ENCODE data around the gene CWC22.
"Not testable (repeated sequence)": the region's sequence is repeated elsewhere in the genome, so short reads cannot be mapped to it uniquely, and the experiment has no call there.

Gene CWC22

DNA sequence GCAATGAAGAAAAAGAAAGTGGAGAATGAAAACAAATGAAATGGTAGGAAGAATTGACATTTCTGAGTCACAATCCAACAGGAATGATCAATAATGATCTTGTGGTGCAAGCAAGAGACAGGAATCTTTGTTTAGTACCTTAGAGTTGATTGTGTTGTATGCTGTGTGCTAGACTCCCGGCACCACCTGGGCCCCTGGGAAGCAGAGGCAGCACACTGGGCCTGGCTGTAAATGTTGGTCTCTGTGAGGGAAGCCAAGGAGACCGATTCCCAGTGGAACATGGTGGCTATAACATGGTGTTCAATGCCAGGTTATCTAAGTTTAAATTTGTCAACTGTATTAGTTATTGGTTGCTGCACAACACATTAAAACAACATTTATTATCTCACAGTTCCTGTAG is 9.8 kb upstream of the CWC22 start:
- TF ChIP-seq, protein P1, sequence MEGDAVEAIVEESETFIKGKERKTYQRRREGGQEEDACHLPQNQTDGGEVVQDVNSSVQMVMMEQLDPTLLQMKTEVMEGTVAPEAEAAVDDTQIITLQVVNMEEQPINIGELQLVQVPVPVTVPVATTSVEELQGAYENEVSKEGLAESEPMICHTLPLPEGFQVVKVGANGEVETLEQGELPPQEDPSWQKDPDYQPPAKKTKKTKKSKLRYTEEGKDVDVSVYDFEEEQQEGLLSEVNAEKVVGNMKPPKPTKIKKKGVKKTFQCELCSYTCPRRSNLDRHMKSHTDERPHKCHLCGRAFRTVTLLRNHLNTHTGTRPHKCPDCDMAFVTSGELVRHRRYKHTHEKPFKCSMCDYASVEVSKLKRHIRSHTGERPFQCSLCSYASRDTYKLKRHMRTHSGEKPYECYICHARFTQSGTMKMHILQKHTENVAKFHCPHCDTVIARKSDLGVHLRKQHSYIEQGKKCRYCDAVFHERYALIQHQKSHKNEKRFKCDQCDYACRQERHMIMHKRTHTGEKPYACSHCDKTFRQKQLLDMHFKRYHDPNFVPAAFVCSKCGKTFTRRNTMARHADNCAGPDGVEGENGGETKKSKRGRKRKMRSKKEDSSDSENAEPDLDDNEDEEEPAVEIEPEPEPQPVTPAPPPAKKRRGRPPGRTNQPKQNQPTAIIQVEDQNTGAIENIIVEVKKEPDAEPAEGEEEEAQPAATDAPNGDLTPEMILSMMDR (IDR thresholded peaks at IDR 0.05; ENCODE audit: insufficient read depth, low read depth, low read length, missing control alignments), result no peak
- no peak overlapping the region for H3K4me3 ChIP-seq (ENCODE audit: low read depth, low read length)
- no peak for DNase-seq (ENCODE audit: low read depth)

DNA sequence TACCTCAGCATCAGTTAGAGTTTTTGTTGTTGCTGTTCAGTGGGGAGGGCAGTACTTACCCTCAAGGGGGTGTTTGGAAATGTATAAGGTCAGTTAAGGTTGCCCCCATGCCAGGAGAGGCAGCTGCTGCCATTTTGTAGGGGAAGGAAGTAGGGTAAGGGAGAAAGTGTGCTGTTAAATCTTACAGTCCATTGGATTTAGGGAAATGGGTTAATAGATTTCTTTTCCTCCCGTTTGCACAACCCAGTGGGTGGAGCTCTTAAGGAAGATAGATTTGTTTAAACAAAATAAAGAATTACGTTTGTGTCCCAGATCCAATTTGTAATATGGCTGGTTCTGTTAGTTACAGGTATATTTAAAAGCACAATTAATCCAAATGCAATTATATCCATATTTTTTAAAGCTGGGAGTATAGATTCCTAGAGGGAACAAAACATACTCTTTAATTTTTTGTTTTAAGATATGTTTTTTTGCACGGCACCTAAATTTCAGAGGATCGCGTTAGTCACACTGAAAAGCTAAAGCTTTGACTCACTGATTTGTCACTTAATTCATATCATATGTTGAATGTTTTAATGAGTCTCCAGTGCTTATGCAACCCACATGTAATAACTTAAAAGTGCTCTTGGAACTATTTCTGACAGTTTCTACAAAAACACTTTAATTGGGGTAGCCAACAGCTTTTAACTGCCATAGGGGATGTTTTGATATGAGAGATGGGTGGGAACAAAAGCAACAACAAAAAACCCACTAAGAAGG is 9.0 kb upstream of the CWC22 start:
- no peak for DNase-seq (ENCODE audit: low read depth)

DNA sequence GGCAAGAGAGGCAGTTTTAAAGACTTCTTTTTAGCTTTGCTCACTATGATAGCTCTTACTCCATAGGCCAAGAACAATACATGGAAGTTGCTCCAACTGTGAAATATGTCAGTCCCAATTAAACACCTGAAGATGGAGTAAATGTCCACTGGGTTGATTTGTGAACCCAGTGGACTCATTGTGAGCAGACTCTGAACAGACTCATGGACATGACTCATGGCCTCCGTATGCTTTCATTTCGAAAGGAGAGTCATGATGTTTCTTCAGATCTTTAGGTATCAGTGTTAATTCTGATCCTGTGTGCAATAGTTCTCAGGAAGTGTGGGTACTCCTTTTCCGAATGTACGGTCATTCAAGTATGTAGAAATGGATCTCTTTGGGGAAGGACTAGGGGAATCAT is 5.4 kb upstream of the CWC22 start:
- no peak for DNase-seq (ENCODE audit: low read depth)
- TF ChIP-seq, protein P1 (IDR thresholded peaks at IDR 0.05; ENCODE audit: insufficient read depth, low read depth, low read length, missing control alignments), result no peak
- H3K4me3 ChIP-seq (ENCODE audit: low read depth, low read length), result no peak overlapping the region

More for the DNA sequence above, 9.0 kb upstream of the CWC22 start:
- TF ChIP-seq, protein P1 (IDR thresholded peaks at IDR 0.05; ENCODE audit: insufficient read depth, low read depth, low read length, missing control alignments), result no peak
- no peak overlapping the region for H3K4me3 ChIP-seq (ENCODE audit: low read depth, low read length)

DNA sequence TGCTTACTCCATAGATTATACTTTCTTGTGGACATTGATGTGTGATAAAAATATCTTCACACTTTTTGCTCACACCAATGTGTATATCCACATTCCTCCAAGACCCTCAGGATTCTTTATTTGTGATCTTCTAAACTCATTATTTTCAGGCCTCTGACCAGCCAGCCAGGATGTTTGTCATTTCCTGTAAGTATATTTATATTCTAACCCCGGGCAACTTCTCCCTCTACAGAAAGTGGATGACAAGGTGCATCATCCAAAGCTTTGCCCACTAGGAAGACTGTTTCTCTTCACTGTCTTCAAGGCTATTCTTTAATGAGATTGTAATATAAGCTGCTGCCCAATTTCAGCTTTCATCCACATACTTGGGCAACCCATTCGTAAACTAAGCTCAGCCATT is 3.6 kb upstream of the CWC22 start:
- DNase-seq (ENCODE audit: low read depth), result no peak
- TF ChIP-seq, protein P1 (IDR thresholded peaks at IDR 0.05; ENCODE audit: insufficient read depth, low read depth, low read length, missing control alignments), result no peak
- no peak overlapping the region for H3K4me3 ChIP-seq (ENCODE audit: low read depth, low read length)

DNA sequence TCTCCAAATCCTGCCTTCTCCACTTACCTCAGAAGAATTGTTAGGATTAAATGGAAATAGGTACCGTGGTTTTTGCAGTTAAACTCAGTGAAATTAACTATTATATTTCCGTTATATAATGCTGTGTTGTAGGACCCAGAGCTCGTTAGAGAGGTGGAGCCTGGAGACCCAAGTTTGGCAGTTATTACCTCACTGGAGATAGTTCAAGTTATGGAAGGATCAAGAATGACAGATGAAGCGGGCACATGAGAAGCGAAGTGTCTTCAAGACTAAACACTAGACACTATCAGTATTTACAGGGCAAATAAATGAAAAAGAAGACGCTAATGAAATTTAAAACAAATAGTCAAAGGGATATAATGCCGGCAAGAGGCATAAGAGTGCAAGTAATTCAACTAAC is 866 bp downstream of the CWC22 start:
- peak overlapping the region; percentile 70 for H3K4me3 ChIP-seq (ENCODE audit: low read depth, low read length)
- DNase-seq (ENCODE audit: low read depth), result peak; percentile 12
- TF ChIP-seq, protein P1 (IDR thresholded peaks at IDR 0.05; ENCODE audit: insufficient read depth, low read depth, low read length, missing control alignments), result no peak

DNA sequence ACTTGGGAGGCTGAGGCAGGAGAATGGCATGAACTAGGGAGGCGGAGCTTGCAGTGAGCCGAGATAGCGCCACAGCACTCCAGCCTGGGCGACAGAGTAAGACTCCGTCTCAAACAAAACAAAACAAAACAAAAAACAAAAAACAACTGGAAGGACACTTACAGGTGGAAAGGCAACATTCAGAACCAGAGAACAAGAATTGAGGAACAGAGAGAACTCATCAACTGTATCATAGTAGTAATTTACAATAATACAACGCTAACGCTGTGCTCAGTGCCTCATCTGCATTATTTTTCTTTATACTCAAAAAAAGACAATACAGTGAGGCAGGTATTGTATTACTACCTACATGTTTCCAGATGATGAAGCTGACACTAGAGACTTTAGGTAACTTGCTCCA is 1.6 kb downstream of the CWC22 start:
- H3K4me3 ChIP-seq (ENCODE audit: low read depth, low read length), result peak overlapping the region; percentile 70; the same call in 1 of the 2 replicates
- DNase-seq (ENCODE audit: low read depth), result not testable (repeated sequence)

DNA sequence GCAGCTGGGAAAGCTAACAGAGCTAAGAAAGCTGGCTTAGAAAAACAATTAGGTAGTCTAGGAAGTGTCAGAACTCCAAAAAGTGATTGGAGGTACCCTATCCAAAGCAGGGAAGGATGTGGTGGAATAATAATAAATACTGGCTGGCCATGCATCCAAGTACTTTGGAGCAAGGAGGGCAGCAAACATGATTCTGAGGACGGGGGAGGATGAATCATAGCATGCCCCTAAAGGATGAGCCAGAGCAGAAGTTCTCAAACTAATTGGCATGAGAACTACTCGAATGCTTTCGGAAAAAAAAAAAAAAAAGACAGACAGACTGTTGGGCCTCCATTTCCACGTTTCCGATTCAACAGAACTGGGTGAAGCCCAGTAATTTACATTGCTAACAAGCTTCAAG is 2.4 kb downstream of the CWC22 start:
- DNase-seq (ENCODE audit: low read depth), result no peak
- H3K4me3 ChIP-seq (ENCODE audit: low read depth, low read length), result no peak overlapping the region
- TF ChIP-seq, protein P1 (IDR thresholded peaks at IDR 0.05; ENCODE audit: insufficient read depth, low read depth, low read length, missing control alignments), result no peak
